Activated naive CD4-positive, alpha-beta T cell treated with anti-CD3 and anti-CD28 coated beads, Interleukin-2, amount 50 U/mL, for 72 hours (primary cell): ENCODE measurements around the gene TMC2. TPM values are rescaled to one million over a fixed set of nuclear protein-coding genes. Genes with fewer than 3 reads are reported as not detected.

Experiments
- ATAC-seq, 2 donors: fragments of 150-1000 bp; cut with Tn5 transposase; 2 replicates each; pipeline ENCODE4 v1.10.0; 2021; ENCODE audit warnings: mild to moderate bottlenecking in 2 of 2, moderate library complexity in 2 of 2
- DNase-seq, 2 donors: peaks; one replicate each; pipeline ENCODE4 v3.0.0; 2021 to 2022; ENCODE audit warnings: low spot score in 2 of 2
- H3K27ac Mint-ChIP-seq, 2 donors: one replicate each; pipeline ENCODE4 v1.8.0; 2022; ENCODE audit warnings: mild to moderate bottlenecking in 2 of 2, mixed read lengths in 2 of 2
- H3K36me3 Mint-ChIP-seq, 2 donors: one replicate each; pipeline ENCODE4 v1.8.0; 2022; ENCODE audit warnings: mixed read lengths in 2 of 2
- H3K9me3 Mint-ChIP-seq, 2 donors: one replicate each; pipeline ENCODE4 v1.8.0; 2022; ENCODE audit warnings: mixed read lengths in 2 of 2
- total RNA-seq, 2 donors: library from RNA; stranded (reverse); gene quantifications; one replicate each; pipeline ENCODE4 v1.2.3, GENCODE V29; 2022

TMC2 gene
- total RNA-seq, 2 donors from 2014 or later: not detected

DNA sequence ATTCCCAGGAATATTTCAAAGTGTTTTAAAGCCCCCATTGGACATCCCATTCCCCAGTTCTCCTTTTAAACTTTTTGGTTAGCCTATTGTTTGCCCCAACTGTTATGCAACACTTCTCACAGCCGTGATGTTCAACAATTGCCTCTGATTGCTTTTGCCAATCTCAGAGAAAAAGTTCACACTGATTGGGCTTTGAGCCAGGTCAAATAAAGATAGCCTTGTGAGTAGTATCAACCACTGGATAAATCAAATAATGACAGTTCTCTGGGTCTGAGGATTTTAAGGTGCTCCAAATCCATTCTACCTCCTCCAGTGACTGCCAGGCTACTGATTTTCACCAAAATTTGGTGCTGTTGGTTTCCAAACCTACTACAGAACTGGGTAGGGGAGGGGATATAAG is 97.0 kb downstream of the TMC2 start:
- peaks cover 0 to 8% of the 10 kb centered on the region in 2 donors for H3K9me3 Mint-ChIP-seq
- ATAC-seq (no peak), DNase-seq (no peak)
- peaks cover 0 to 8% of the 10 kb centered on the region in 2 donors for H3K36me3 Mint-ChIP-seq
- H3K27ac Mint-ChIP-seq: no peak overlapping the region

- no peak for ATAC-seq
- Mint-ChIP-seq H3K9me3 (no peaks in the 10 kb centered on the region), H3K36me3 (no peaks in the 10 kb centered on the region), H3K27ac (no peak overlapping the region)
- DNase-seq: no peak
These were observed 100.9 kb downstream of the TMC2 start for GRCh38 chr20:2637246-2637645.

DNA sequence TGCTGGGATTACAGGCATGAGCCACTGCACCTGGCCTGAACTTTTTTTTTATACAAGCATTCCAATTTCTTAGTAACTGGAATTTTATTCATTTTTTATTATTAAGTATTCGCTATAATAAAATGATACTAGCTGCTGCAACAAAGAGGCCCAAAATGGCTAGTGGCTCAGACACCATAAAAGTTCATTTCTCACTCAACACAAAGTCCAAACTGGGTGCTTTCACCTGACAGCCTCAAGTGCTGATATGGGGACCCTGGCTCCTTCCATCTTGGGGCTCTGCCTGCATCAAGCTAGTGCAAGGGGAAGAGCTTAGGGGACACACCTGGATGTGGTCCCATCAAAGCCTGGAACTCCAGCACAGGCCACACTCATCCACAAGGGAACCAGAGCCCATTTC is 103.9 kb downstream of the TMC2 start:
- ATAC-seq: no peak
- Mint-ChIP-seq H3K9me3 (peaks cover 0 to 4% of the 10 kb centered on the region in 2 donors), H3K36me3 (peaks cover 0 to 7% of the 10 kb centered on the region in 2 donors), H3K27ac (no peak overlapping the region)
- DNase-seq: no peak

DNA sequence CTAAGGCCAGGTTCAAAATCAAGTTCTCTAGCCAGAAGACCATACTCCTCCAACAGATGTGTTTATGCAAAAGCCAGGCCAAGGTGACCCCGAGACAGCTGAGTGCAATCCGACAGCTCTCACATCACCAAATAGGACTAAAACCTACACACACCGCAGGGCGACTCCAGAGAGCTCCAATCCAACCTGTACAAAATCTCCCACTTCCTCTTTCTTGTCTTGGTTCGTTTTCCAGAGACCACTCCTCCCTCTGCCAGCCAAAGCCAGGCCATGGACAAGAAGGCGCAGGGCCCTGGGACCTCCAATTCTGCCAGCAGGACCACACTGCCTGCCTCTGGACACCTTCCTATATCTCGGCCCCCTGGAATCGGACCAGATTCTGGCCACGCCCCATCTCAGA is 104.5 kb downstream of the TMC2 start:
- ATAC-seq: no peak

GRCh38 chr20:2643708-2644107 is 107.3 kb downstream of the TMC2 start:
- Mint-ChIP-seq H3K27ac (no peak overlapping the region), H3K36me3 (peaks cover 0 to 7% of the 10 kb centered on the region in 2 donors), H3K9me3 (peaks cover 0 to 4% of the 10 kb centered on the region in 2 donors)
- DNase-seq (no peak), ATAC-seq (peak; percentile 56 to 61)

More for the DNA sequence above, 104.5 kb downstream of the TMC2 start:
- Mint-ChIP-seq H3K27ac (no peak overlapping the region), H3K9me3 (peaks cover 0 to 4% of the 10 kb centered on the region in 2 donors), H3K36me3 (peaks cover 0 to 7% of the 10 kb centered on the region in 2 donors)
- no peak for DNase-seq

DNA sequence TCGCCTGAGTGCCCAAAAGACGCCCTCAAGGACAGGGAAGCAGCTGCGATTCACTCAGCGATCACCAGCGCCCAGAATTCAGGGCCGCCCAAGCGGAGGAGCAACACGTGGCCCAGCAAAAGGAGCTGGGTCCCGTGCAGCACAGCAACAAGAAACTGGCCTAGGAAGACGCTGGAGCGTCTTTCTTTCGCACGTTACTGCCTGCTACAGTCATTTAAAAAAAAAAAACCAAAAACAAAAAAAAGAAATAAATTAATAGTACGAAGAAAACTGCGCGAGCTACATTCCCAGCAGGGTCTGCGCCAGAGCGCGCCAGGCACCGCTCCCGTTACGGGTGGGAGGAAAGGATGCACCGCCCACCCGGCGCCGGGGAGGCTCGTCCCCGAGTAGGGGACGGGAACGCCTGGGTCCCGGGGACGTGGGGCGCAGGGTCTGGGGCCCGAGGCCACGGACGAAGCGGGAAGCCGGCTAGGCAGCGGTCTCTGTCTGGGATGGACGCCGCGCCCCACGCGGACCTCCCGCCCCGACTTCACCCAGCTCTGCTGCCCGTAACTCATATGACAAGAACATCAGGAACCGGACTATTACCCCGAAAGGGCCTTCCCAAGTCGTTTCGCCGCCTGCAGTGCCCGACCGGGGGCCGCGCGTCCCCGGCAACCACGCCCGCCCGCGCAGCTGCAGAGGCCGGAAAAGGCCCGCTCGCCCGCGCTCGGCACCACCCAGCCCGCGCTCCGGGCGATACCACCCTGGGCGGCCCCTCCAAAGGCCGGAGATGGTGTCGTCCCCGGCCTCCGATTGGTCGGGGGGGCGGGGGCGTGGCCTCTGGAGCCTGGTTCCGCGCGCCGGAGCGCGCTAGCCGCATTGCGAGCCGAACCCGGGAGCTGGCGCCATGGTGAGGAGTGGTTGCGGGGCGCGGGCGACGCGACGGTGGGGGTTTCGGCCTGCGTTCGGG is 115.7 kb downstream of the TMC2 start, which contains the start of gene NOP56:
NOP56 (plus strand) TSS at position 861 of the 952 bp plus-strand sequence; CDS start at position 890, 29 bp downstream.
- H3K36me3 Mint-ChIP-seq: peaks cover 43 to 49% of the 10 kb centered on the region in 2 donors
- DNase-seq (peak; percentile 96 to 99), ATAC-seq (peak; percentile 91 to 92)
- H3K9me3 Mint-ChIP-seq: no peaks in the 10 kb centered on the region
- peak within 1 kb of the TSS; percentile 89 to 95 for H3K27ac Mint-ChIP-seq

DNA sequence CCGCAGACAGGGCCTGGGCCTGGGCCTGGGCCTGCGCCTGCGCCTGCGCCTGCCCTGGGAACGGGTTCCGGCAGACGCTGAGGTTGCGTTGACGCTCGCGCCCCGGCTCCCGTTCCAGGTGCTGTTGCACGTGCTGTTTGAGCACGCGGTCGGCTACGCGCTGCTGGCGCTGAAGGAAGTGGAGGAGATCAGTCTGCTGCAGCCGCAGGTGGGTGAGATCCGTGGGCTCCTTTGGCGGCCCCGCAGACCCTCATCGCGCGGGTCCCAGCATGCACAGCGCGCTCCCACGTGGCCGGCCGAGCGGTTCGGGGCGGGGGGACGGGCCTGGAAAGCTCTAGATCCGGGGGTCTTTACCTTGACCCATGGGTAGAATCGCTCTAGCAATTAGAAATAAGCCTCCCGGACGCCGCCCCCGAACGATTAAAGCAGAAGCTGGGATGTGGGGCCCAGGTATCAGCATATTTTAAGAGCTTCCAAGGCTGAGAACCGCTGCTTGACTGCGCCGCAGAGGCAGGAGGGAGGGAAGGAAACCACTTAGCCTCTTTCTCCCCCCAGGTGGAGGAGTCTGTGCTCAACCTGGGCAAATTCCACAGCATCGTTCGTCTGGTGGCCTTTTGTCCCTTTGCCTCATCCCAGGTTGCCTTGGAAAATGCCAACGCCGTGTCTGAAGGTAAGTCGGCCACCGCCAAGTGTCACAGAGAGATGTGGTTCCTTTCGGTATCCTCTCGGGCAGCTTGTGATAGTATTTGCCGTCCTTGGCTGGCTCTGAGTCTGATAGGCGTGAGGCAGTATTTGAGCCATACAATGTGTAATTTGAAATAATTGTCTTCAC is 116.6 kb downstream of the TMC2 start:
- peak; percentile 46 to 50 for ATAC-seq
- Mint-ChIP-seq H3K36me3 (peaks cover 43 to 54% of the 10 kb centered on the region in 2 donors), H3K9me3 (no peaks in the 10 kb centered on the region), H3K27ac (peak overlapping the region; percentile 89 to 95)
- peak in 1 of 2 donors; percentile 50 for DNase-seq

- ATAC-seq (no peak), DNase-seq (no peak)
- Mint-ChIP-seq H3K27ac (peak overlapping the region; percentile 89 to 95), H3K9me3 (no peaks in the 10 kb centered on the region), H3K36me3 (peaks cover 43 to 54% of the 10 kb centered on the region in 2 donors)
These were observed 117.4 kb downstream of the TMC2 start for GRCh38 chr20:2653556-2654383.

GRCh38 chr20:2654384-2654822 is 118.0 kb downstream of the TMC2 start:
- H3K36me3 Mint-ChIP-seq: peaks cover 43 to 53% of the 10 kb centered on the region in 2 donors
- ATAC-seq: no peak
- no peak for DNase-seq
- H3K27ac Mint-ChIP-seq: peak overlapping the region; percentile 89 to 95
- H3K9me3 Mint-ChIP-seq: no peaks in the 10 kb centered on the region

- DNase-seq (no peak), ATAC-seq (no peak)
- H3K36me3 Mint-ChIP-seq: peaks cover 43 to 50% of the 10 kb centered on the region in 2 donors
- H3K27ac Mint-ChIP-seq: peak overlapping the region; percentile 89 to 95
- no peaks in the 10 kb centered on the region for H3K9me3 Mint-ChIP-seq
These were observed 118.5 kb downstream of the TMC2 start for GRCh38 chr20:2654831-2655230.

DNA sequence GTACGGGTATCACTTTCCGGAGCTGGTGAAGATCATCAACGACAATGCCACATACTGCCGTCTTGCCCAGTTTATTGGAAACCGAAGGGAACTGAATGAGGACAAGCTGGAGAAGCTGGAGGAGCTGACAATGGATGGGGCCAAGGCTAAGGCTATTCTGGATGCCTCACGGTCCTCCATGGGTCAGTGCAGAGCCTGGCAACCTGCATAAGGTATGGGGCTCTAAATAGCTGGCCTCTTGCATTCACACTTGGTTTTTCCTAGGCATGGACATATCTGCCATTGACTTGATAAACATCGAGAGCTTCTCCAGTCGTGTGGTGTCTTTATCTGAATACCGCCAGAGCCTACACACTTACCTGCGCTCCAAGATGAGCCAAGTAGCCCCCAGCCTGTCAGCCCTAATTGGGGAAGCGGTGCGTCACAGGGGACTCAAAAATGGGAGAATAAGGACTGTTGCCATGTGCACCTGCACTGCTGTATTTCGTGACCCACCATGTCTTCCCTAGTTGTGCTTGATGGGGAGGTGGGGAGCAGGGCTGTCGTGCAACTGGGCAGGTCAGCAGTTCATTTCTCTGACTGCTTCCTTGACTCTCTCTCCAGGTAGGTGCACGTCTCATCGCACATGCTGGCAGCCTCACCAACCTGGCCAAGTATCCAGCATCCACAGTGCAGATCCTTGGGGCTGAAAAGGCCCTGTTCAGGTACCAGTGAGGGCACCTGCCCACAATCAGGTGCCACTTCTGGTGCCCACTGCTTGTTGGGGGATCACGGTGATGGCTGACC is 119.2 kb downstream of the TMC2 start:
- H3K9me3 Mint-ChIP-seq: no peaks in the 10 kb centered on the region
- ATAC-seq: no peak
- H3K27ac Mint-ChIP-seq: peak overlapping the region; percentile 89 to 95
- DNase-seq: no peak
- H3K36me3 Mint-ChIP-seq: peaks cover 43 to 50% of the 10 kb centered on the region in 2 donors

DNA sequence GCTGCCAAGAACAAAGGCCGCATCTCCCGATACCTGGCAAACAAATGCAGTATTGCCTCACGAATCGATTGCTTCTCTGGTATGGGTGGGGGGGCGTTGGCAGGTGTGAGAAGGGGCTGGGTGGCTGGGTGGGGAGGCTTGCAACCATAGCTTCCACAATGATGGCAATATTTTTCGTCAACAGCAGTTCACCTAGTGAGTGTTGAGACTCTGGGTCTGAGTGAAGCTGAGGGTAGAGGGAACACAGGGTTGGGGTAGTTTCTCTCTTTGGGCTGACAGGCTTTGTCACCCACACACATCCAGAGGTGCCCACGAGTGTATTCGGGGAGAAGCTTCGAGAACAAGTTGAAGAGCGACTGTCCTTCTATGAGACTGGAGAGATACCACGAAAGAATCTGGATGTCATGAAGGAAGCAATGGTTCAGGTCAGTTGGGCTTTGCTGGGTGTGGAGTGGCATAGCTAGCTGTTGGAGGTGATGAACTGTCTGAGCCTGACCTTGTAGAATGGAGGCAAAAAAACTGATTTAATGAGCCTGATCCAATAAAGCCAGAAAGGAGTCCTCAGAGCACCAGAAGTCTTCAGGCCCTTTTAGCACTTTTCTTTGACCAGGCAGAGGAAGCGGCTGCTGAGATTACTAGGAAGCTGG is 120.2 kb downstream of the TMC2 start:
- DNase-seq (no peak), ATAC-seq (no peak)
- H3K27ac Mint-ChIP-seq: peak overlapping the region; percentile 67 to 97
- H3K9me3 Mint-ChIP-seq: no peaks in the 10 kb centered on the region
- H3K36me3 Mint-ChIP-seq: peaks cover 45 to 50% of the 10 kb centered on the region in 2 donors

GRCh38 chr20:2657241-2657640 is 120.9 kb downstream of the TMC2 start:
- no peak for ATAC-seq
- Mint-ChIP-seq H3K27ac (peak overlapping the region; percentile 67 to 97), H3K36me3 (peaks cover 52 to 53% of the 10 kb centered on the region in 2 donors)

GRCh38 chr20:2657674-2658073 is 121.3 kb downstream of the TMC2 start:
- DNase-seq (no peak), ATAC-seq (no peak)
- H3K27ac Mint-ChIP-seq: peak overlapping the region in 1 of 2 donors; percentile 97
- H3K36me3 Mint-ChIP-seq: peaks cover 53 to 54% of the 10 kb centered on the region in 2 donors
- no peaks in the 10 kb centered on the region for H3K9me3 Mint-ChIP-seq

More at GRCh38 chr20:2657241-2657640, 120.9 kb downstream of the TMC2 start:
- DNase-seq: no peak
- H3K9me3 Mint-ChIP-seq: no peaks in the 10 kb centered on the region
